KOPT-K1 (cell line): ENCODE measurements around the gene RHBDF1.
"Not testable (repeated sequence)": the region's sequence is repeated elsewhere in the genome, so short reads cannot be mapped to it uniquely, and the experiment has no call there.

ENCODE experiments used
- H3K27ac ChIP-seq: fragments of 200-600 bp; sonication (generic); 2 replicates; pipeline ENCODE4 v1.5.1; 2016; ENCODE audit warnings: antibody characterized with exemption, mild to moderate bottlenecking, low read depth, low read length; ENCODE audit not compliant: poor library complexity, severe bottlenecking
- H3K36me3 ChIP-seq: fragments of 200-600 bp; sonication (generic); 2 replicates; pipeline ENCODE4 v1.5.1; 2017; ENCODE audit warnings: antibody characterized with exemption, mild to moderate bottlenecking, low read length, moderate library complexity; ENCODE audit not compliant: insufficient read depth
- H3K9me3 ChIP-seq: fragments of 200-600 bp; sonication (generic); 2 replicates; pipeline ENCODE4 v1.5.1; 2017; ENCODE audit warnings: antibody characterized with exemption, low read length, mild to moderate bottlenecking; ENCODE audit not compliant: insufficient read depth, poor library complexity, severe bottlenecking

The RHBDF1 gene

DNA sequence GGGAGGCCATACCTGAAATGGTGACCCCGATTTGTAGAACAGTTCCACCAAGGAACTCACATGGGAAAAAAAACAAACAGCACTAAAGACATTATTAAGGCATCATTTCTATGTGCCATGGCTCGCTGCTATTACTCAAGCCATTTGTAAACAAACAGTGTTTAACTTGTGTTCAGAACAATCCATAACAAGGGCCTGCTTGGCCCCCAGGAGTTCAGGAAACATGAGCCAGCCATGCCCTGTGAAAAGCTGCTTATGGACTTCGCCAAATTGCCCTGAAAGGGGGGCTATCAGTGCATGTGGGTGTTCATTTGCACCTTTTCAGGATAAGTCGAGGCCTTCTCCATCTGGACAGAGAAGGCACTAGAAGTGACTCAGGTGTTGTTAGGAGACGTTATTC is 27.0 kb downstream of the RHBDF1 start:
- no peaks in the 10 kb centered on the region for H3K9me3 ChIP-seq
- peaks cover 92% of the 10 kb centered on the region for H3K36me3 ChIP-seq
- H3K27ac ChIP-seq = no peak overlapping the region

DNA sequence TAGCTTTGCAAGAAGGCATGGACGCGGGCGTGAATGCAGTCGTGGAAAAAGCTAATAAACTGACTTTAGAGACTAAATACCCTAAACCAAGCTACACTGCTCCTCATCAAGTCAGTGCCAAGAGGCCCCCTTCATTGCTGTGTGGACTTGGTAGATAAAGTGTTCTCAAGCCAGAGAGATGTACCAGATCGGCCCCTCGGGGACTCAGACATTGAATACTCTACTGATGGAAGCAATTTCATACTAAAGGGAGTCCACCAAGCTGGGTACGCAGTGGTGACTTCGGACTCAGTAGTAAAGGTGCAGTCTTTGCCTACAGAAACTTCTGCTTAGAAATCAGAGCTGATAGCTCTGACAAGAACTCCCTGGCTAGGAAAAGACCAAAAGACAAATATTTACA is 27.8 kb downstream of the RHBDF1 start:
- no peaks in the 10 kb centered on the region for H3K9me3 ChIP-seq
- H3K27ac ChIP-seq = no peak overlapping the region
- H3K36me3 ChIP-seq = peaks cover 84% of the 10 kb centered on the region

DNA sequence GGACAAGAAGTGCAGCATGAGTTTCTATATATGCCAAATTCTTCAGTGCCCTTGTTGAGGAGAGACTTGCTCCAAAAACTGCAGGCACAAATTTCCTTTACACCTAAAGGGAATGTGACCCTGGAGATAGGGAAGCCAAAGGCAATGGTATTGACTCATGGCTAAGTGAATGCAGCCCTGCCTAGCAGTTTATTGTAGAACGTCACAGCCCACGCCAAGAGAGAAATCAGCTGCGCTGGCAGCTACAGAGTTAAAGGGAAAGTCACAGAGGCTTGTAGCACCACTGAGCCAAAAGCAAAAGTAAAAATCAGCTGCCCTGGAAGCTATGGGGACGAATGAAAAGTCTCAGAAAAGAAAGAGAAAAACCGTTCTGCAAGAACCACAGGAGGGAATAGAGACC is 29.1 kb downstream of the RHBDF1 start:
- H3K36me3 ChIP-seq = peaks cover 71% of the 10 kb centered on the region
- H3K9me3 ChIP-seq = no peaks in the 10 kb centered on the region
- no peak overlapping the region for H3K27ac ChIP-seq

DNA sequence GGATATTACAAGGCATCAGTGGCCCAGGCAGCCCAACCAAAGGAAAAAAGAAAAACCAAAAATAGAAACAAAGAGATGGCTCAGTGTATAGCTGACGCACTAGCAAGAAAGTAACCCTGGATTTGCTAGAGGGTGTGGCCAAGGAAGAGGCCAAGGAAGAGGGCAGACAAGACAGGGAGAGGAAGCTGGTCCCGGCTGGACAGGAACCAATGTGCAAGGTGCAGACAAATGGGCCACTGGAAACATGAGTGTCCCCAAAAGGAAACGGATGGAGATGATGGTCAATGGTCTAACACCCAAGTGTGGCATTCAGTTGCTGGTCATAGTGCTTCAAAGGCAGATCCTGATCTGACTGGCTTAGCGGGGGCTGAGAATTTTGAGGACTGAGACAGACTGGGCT is 29.7 kb downstream of the RHBDF1 start:
- no peak overlapping the region for H3K27ac ChIP-seq
- no peaks in the 10 kb centered on the region for H3K9me3 ChIP-seq
- H3K36me3 ChIP-seq = peaks cover 72% of the 10 kb centered on the region

DNA sequence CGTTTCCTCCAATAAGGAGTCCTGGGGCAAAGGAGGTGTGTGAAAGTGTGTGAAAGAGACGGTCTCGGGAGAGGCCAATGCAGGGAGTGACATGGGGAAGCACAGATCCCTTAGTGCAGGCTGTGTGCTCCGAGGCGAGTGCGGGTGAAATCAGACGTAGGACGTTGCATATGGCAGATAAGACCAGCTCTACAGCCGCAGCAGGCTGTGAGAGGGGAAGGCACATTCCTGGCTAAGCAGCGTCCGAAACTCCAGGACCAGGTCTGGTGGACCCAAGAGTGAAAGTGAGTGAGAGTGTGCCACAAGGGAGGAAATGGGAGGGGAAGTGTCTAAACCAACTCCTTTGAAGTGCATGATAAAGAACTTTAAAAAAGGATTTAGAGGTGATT is 30.4 kb downstream of the RHBDF1 start:
- H3K36me3 ChIP-seq = peaks cover 71% of the 10 kb centered on the region
- no peak overlapping the region for H3K27ac ChIP-seq
- no peaks in the 10 kb centered on the region for H3K9me3 ChIP-seq

DNA sequence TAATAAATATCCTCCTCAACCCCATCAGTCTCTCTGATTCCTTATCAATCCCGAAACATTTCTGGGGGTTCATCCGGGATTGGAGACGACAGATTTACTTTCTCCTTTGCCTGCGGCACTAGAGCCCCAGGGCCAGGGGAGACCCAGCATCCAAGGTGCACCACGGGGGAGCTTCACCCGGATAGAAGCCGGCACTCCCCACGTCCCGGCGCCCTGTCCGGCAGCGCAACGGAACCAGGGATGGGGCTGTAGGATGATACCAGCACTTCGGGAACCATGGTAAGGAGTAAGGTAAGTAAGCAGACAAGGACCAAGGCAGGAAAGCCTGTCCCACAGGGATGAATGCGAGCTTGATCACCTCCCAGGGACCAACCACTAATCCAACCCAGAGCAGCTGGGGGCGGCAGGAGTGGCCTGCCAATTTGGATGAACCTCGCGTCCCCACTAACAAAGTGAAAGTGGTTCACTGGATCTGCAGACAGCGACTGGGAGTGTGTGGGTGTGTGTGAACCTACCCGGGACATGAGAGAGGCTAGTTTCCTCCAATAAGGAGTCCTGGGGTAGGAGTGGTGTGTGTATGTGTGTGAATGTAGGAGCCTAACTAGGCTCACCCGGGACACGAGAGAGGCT is 30.9 kb downstream of the RHBDF1 start:
- no peaks in the 10 kb centered on the region for H3K9me3 ChIP-seq
- H3K36me3 ChIP-seq = peaks cover 66% of the 10 kb centered on the region
- no peak overlapping the region for H3K27ac ChIP-seq

DNA sequence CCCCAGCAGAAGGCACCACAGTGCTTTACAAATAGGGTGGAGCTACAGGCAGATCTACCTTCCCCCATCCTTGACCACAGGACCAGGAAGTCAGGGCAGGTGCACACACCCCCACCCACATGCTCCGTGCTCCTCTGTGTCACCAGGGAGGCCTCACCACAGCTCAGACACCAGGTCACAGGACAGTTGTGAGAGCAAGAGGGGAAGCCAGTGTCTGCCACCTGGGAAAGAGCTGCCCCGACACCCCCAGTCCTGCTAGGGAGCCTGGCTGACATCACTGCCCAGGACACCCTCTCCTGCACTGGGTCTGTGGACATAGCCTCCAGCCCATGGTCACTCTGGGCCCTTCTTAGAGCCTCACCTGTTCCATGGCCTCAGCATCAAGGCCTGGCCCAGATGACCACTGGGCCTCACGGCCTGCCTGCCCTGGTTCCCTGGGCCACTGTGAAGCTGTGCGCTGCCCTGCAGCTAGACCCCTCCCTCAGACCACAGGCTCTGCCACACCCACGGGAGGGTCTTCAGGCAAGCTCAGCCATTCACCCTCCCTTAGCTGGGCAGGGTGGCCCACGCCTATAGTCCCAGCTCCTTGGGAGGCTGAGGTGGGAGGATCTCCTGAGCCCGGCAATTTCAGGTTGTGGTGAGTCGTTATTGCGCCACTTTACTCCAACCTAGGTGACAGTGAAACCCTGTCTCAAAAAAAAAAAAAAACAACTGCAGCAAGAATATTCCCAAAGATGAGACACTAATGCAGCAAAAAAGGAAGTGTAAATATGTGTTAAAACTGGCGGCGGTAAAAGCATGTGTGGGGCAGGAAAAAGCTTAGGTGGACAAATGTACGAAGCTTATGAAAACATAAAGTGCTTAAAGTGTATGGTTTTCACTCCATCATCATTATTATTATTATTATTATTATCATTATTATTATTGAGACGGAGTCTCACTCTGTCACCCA is 33.2 kb downstream of the RHBDF1 start:
- peaks cover 51% of the 10 kb centered on the region for H3K36me3 ChIP-seq
- no peaks in the 10 kb centered on the region for H3K9me3 ChIP-seq
- H3K27ac ChIP-seq = peak overlapping the region; percentile 35

DNA sequence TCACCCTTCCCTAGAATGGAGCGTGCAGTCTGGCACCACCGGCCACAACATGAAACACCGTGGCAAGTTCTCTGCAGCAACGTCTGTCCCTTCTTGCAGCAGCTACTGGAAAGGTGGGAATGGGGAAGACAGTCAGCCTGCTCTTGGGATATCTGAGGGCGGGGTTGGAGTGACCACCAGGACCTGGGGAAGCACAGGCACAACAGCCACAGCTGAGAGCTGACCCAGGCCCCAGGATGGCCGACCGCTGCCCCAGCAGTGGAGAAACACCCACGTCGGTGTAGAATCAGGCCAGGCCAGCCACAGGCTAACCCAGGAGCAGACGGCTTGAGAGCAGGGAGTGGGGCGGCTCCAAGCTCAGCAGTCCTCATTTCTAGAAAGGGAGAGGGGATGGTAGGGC is 34.2 kb downstream of the RHBDF1 start:
- Histone ChIP-seq H3K27ac (peak overlapping the region; percentile 35), H3K36me3 (peaks cover 50% of the 10 kb centered on the region)
- not testable (repeated sequence) for H3K9me3 ChIP-seq

DNA sequence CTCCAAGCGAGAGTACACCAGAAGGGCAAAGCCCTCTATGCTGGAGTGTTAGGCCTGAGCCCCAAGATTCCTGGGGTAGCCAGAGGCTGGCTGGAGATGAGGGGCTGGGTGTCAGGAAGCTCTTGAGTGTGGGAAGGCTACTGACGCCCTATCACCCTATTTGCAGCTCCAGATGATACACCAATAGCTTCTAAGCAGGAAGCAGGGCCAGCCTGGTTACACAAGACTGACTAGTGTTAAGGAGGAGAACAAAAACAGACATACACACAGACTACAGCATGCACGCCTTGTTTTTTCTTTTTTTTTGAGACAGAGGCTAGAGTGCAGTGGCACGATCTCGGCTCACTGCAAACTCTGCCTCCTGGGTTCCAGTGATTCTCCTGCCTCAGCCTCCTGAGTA is 34.9 kb downstream of the RHBDF1 start:
- no peaks in the 10 kb centered on the region for H3K9me3 ChIP-seq
- H3K27ac ChIP-seq = no peak overlapping the region
- peaks cover 43% of the 10 kb centered on the region for H3K36me3 ChIP-seq

DNA sequence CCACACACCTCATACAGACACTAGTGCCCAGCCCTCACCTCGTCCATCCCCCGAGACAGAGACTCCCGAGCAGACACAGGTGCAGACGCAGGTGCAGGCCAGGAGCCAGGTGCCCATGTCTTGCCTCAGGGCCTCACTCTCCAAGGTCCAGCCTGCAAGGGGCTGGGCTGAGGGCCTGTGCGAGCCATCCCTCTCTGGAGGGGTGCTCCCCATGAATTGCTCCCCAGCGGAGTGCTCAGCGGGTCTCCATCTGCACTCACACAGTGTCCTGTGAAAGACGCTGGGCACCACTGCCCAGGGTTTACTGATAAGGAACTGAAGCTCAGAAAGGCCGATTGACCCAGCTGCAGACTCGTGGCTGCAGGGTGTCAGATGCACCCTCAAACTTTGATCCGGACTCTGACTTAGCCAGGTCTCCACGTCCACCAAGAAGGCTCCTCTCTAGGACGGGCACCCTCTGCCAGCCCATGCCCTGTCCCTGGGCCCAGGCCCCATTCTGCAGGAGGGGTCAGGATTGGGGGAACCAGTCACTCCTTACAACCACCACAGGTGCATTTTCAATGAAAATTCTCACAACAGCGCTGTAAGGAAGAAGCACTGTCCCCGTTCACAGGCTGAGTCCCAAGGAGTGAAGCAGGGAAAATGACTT is 36.0 kb downstream of the RHBDF1 start:
- Histone ChIP-seq H3K36me3 (peaks cover 32% of the 10 kb centered on the region), H3K27ac (no peak overlapping the region)

DNA sequence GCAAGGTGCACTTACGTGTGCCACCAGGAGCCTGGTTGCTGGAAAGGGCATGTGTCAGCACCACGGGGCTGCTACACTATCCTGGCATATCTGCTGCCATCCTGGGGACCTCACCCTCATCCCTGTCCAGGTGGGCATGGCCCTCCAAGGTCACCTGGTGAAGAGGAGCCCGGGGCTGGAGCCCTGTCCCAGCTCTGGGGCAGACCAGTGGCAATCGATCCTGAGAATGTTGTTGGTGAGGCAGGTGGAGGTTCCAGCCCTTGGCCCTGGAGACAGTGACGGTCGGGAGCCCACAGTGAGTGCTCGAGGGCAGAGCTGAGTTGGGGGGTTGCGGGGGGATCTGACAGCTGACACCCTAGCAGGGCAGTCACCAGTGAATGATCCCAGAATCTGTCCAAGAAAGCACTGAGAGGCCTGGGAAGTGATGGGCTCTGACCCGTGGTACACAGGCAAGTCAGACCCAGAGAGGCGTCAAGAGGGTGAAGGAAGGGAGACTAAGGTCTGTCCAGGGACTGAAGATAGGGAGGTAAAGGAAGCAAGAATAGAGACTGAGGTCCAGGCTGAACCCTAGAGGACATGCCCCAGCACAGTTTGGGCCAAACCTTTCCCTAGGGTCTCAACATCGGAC is 36.6 kb downstream of the RHBDF1 start:
- peaks cover 27% of the 10 kb centered on the region; the same call in 1 of the 2 replicates for H3K36me3 ChIP-seq
- no peak overlapping the region for H3K27ac ChIP-seq
- H3K9me3 ChIP-seq = no peaks in the 10 kb centered on the region

More for the DNA sequence above, 36.0 kb downstream of the RHBDF1 start:
- no peaks in the 10 kb centered on the region for H3K9me3 ChIP-seq

DNA sequence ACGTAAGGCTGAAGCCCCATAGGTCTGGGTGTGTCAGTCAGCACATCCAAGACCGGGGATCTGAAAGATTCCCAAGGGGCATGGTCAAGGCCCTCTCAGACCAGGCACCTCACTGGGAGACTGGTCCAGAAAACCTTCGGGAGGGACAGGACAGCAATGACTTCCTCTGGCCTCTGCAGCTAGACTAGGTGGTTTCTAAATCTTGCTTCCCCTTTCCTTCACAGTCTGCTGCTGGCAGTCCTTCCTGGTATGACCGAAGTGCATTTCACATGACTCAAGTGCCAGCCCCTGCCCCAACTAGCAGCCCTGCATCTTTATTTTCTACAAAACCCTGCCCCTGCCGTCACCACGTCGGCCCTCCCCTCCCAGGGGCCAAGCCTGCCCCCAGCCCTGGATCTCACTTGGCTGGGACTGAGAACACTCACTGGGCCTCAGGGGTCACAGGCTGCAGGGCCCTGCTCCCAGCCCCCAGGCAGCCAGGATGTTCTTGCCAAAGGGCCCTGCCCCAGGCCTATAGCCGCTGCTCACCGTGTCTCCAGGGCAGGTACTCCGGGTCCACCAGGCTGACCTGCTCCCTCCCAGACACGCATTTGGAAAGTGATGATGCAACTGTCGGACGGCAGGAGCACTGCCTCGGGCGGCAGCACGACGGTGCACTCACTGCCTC is 37.3 kb downstream of the RHBDF1 start:
- Histone ChIP-seq H3K9me3 (no peaks in the 10 kb centered on the region), H3K36me3 (peaks cover 27% of the 10 kb centered on the region; the same call in 1 of the 2 replicates), H3K27ac (no peak overlapping the region)

DNA sequence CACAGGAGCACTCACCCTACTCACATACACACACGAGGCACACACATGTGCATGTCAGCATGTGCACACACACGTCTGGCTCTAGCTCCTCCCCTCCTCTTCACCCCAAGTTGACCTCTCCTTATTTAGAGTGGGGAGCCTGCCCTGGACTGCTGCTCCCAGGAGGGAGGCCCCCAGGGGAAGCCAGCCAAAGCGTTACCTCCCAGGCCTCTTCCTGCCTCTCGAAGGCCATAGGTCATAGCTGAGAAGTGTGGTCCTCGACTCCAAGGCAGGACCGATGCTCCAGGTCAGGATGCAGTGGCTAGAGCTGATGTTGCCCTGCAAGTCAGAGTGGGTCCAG is 37.8 kb downstream of the RHBDF1 start:
- Histone ChIP-seq H3K27ac (no peak overlapping the region), H3K36me3 (peaks cover 27% of the 10 kb centered on the region; the same call in 1 of the 2 replicates), H3K9me3 (no peaks in the 10 kb centered on the region)

DNA sequence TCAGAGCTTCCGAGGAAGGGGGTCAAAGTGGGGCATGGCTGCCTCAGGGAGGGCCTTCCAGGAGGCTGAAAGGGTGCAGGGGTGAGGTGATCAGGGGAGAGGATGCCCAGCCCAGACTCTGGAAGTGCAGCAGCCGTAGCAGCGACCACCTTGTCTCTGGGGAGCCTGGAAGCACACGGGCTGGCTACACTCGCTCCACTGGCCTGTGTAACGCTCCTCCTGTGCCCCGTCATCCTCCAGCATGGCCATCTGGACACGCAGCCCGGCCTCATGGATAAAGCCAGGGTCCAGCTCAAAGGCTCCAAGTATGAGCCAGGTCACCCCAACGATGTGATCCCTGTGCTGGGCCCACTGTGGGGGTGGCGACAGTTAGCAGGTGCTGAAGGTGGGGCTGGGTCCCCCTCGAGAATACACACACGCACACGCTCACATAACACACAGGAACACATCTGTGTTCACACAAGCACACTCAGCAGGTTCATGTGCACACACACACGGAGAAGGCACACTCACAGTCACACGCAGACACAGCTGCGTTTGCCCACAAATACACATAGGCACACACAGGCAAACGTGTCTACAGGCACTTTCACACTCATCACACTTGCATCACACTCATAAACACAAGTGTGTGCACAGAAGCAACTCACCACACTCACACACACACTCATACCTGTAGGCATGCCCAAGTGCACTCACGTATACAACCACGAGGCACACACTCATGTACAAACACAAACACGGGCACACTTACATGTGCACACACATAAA is 38.4 kb downstream of the RHBDF1 start:
- no peak overlapping the region for H3K27ac ChIP-seq
- no peaks in the 10 kb centered on the region for H3K9me3 ChIP-seq

More for the DNA sequence above, 38.4 kb downstream of the RHBDF1 start:
- H3K36me3 ChIP-seq = peaks cover 27% of the 10 kb centered on the region; the same call in 1 of the 2 replicates
